Esophagus muscularis mucosa (tissue), 4 donors: ENCODE results near the gene ULK2.

ENCODE experiments used
- CTCF ChIP-seq, 3 experiments: fragments of 200-600 bp in 2 of 3; fragments of 450-650 bp in 1 of 3; sonication (generic) in 2 of 3; IDR thresholded peaks; one replicate each; pipeline ENCODE4 v1.5.1; 2017 to 2019; ENCODE audit warnings: antibody characterized with exemption in 3 of 3, mild to moderate bottlenecking in 2 of 3, moderate library complexity in 1 of 3
- EP300 ChIP-seq: sonication (generic); formaldehyde crosslinking; IDR thresholded peaks from one replicate; pipeline ENCODE4 v1.6.1; 2017; ENCODE audit warnings: antibody characterized with exemption
- POLR2AphosphoS5 ChIP-seq, 2 donors: sonication (generic); formaldehyde crosslinking; IDR thresholded peaks; one replicate each; pipeline ENCODE4 v1.6.1; 2017; ENCODE audit warnings: antibody characterized with exemption in 2 of 2

DNA sequence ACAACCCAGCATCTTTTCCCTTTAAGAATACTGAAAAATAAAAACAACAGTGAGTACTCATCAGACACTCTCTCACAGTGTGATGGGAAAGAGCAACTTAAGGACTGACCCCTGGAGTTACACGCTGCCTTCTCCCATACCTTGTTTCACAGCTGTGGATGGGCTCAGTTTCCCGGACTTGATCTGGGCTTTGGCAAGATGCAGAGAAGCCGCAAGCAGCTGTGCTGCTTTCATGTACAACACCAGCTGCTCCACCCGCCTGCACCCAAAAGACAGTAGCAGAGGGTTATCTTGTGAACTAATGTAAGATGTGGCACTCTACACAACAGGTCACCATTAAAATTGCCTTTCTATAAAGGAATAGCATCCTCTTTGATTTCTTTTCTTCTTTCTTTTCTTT lies 86.9 kb downstream of the ULK2 start:
- no peak for TF ChIP-seq CTCF (IDR thresholded peaks at IDR 0.05)
- no peak for TF ChIP-seq POLR2AphosphoS5 (IDR thresholded peaks at IDR 0.05)
- no peak for TF ChIP-seq EP300
